Duodenal mucosa (tissue), 2 donors: ENCODE results near the gene ATP9A.
"Not testable (repeated sequence)": the region's sequence is repeated elsewhere in the genome, so short reads cannot be mapped to it uniquely, and the experiment has no call there.

ENCODE experiments used
- H3K27ac ChIP-seq: one replicate; pipeline ENCODE4 v1.7.0; 2013; ENCODE audit warnings: low read depth, low read length
- H3K27me3 ChIP-seq, 2 donors: one replicate each; pipeline ENCODE4 v1.7.0; 2013; ENCODE audit warnings: low read length in 2 of 2, control low read depth in 1 of 2; ENCODE audit not compliant: insufficient read depth in 2 of 2, control insufficient read depth in 1 of 2
- H3K36me3 ChIP-seq, 2 donors: one replicate each; pipeline ENCODE4 v1.7.0; 2013; ENCODE audit warnings: low read length in 2 of 2, control low read depth in 1 of 2; ENCODE audit not compliant: insufficient read depth in 2 of 2, control insufficient read depth in 1 of 2
- H3K4me1 ChIP-seq, 2 donors: one replicate each; pipeline ENCODE4 v1.7.0; 2013; ENCODE audit warnings: low read length in 2 of 2, control low read depth in 1 of 2; ENCODE audit not compliant: insufficient read depth in 2 of 2, control insufficient read depth in 1 of 2
- H3K4me3 ChIP-seq, 2 donors: one replicate each; pipeline ENCODE4 v1.7.0; 2013; ENCODE audit warnings: low read length in 2 of 2, low read depth in 1 of 2
- H3K9ac ChIP-seq, 2 donors: one replicate each; pipeline ENCODE4 v1.7.0; 2013; ENCODE audit warnings: low read length in 2 of 2, low read depth in 1 of 2
- H3K9me3 ChIP-seq, 2 donors: one replicate each; pipeline ENCODE4 v1.7.0; 2013; ENCODE audit warnings: low read length in 2 of 2, control low read depth in 1 of 2; ENCODE audit not compliant: control insufficient read depth in 1 of 2

The ATP9A gene

DNA sequence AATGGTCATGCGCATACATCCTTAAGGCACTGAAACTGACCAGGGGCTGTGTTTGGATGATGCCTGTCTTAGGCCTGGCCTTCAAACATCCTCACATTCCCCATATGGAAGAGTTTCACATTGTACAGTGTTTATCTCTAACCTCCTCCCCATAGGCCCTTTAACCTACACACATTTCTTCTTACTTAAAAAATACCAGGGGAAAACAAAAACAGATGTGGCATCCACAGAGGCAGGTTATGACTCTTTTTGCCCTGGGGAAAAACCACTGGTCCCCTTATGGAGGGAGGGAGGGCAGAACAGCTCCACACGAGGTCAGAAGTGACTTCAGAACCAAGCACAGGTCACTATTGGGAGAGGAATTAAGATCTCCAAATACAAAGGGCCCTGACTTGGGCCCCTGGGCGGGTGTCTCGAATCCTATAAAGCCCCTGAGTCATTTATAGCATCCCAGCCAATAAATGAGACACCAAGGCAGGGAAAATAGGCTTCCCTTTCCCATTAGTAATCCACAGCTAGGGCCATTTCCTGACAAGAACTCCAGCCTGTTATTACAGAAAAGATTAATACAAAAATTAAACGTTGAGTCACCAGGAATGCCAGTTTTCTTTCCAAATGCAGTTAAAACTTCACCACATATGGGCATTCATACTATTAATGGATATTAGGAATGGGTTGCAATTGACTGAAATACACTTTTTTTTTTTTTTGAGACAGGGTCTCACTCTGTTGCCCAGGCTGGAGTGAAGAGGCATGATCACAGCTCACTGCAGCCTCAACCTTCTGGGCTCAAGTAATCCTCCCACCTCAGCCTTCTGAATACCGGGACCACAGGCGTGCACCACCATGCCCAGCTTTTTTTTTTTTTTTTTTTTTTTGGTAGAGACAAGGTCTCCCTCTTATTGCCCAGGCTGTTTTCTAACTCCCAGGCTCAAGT, 107.2 kb downstream of the ATP9A start:
- no peak overlapping the region for H3K9ac ChIP-seq
- no peak overlapping the region for H3K4me3 ChIP-seq
- H3K4me1 ChIP-seq = no peaks in the 10 kb centered on the region
- peaks cover 3 to 8% of the 10 kb centered on the region in 2 donors for H3K36me3 ChIP-seq
- H3K27me3 ChIP-seq = no peaks in the 10 kb centered on the region
- no peak overlapping the region for H3K27ac ChIP-seq
- H3K9me3 ChIP-seq = no peaks in the 10 kb centered on the region

DNA sequence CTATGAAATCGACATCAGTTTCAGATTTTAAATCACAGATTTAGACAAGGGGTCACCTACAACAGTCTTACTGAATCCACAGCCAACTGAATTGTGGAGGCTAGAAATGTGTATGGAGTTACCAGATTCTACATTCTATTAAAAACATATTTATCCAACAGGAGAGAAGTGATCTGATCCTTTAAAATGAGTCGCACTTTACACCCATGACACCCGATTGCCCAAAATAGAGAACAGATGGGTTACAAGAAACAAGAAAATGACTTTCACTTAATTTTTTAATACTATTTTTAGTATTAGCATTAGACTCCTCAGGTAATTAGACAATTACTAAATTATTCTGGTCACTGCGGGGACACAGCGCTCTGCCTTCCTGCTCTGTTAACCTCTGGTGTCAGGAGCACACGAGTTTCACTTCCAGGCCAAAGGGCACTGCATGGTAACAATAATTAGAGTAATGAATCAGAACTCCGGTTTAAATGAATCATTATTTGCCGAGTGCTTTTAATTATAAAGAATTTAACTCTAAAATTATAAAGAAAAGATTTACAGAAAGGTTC, 108.6 kb downstream of the ATP9A start:
- no peak overlapping the region for H3K9ac ChIP-seq
- no peaks in the 10 kb centered on the region for H3K9me3 ChIP-seq
- no peaks in the 10 kb centered on the region for H3K4me1 ChIP-seq

DNA sequence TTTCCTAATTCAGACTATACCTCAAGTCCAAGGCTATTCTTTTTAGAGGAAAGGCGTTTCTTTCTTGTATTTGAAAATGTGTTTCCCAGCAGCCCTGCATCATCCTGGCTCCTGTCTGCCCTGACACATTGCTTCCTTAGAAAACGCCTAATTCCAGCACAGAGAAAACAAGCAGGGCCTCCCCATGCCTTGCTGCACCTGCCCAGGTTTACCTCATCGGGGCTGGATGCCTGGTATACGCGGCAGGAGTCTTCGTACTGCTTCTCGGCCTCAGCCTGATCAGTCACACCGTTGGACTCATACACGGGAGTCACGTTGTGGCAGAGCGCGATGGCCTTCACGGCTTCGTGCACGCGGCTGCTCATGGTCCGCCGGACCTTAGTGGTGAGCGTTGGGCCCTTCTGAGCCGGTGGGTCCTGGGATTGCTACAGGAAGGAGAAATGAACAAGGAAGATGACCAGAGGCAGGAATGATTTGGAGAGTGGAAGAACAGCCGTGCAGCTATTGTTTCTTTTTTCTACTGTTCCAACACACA, 111.4 kb downstream of the ATP9A start:
- Histone ChIP-seq H3K27me3 (no peaks in the 10 kb centered on the region), H3K9ac (no peak overlapping the region), H3K27ac (no peak overlapping the region), H3K36me3 (peaks cover 3 to 6% of the 10 kb centered on the region in 2 donors), H3K9me3 (no peaks in the 10 kb centered on the region), H3K4me3 (no peak overlapping the region), H3K4me1 (no peaks in the 10 kb centered on the region)

More for the DNA sequence above, 108.6 kb downstream of the ATP9A start:
- Histone ChIP-seq H3K27me3 (no peaks in the 10 kb centered on the region), H3K36me3 (peaks cover 3 to 8% of the 10 kb centered on the region in 2 donors), H3K4me3 (no peak overlapping the region), H3K27ac (no peak overlapping the region)

DNA sequence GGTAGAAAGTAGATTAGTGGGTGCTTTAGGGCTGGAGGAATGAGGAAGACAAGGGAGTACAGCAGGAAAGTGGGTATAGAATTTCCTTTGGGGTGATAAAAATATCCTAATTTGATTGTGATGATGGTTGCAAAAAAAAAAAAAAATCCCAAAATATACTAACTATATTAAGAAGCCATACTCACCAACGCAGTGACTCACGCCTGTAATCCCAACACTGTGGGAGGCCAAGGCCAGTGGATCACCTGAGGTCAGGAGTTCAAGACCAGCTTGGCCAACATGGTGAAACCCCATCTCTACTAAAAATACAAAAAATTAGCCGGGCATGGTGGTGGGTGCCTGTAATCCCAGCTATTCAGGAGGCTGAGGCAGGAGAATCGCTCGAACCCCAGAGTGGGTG, 112.1 kb downstream of the ATP9A start:
- not testable (repeated sequence) for H3K9me3 ChIP-seq, H3K4me3 ChIP-seq, H3K27ac ChIP-seq, H3K9ac ChIP-seq, H3K27me3 ChIP-seq, H3K36me3 ChIP-seq, H3K4me1 ChIP-seq

DNA sequence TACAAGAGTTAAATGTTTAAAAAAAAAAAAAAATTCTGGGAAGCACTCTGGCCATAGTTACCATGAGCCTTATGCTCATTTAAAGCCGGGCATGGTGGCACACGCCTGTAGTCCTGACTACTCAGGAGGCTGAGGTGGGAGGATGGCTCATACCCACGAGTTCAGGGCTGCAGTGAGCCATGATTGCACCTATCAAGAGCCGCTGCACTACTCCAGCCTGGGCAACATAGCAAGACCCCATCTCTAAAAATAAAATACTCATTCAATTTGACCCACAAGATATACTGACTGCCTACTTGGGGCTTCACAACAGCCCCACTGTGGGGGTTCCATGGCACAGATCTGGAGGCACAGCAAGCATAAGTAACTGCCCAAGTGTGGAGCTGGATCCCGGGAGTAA, 113.7 kb downstream of the ATP9A start:
- H3K9ac ChIP-seq = no peak overlapping the region

DNA sequence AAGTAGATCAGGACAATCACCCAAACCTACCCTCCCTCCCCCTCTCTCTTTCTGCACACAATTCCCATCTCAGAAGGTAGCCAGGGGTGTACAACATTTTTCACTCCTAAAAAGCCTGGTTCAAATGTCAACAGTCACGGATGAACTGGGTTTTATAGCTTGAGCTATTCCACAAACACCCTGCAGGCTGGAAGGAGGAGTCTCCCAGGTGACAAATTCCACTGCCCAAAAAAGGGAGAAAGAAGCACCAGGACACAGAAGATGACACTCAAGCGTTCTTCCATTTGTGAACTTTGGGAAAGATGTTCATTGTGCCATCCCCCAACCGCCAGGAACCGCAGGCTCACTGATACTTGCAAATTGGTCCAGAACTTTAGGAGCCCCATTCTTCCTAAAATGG, 114.1 kb downstream of the ATP9A start:
- Histone ChIP-seq H3K9ac (no peak overlapping the region), H3K4me1 (no peaks in the 10 kb centered on the region), H3K27ac (no peak overlapping the region), H3K36me3 (peaks cover 3 to 9% of the 10 kb centered on the region in 2 donors), H3K4me3 (no peak overlapping the region), H3K27me3 (no peaks in the 10 kb centered on the region), H3K9me3 (no peaks in the 10 kb centered on the region)

More for the DNA sequence above, 113.7 kb downstream of the ATP9A start:
- peaks cover 3 to 5% of the 10 kb centered on the region in 2 donors for H3K36me3 ChIP-seq
- H3K27ac ChIP-seq = no peak overlapping the region
- H3K4me1 ChIP-seq = no peaks in the 10 kb centered on the region
- H3K9me3 ChIP-seq = no peaks in the 10 kb centered on the region
- no peaks in the 10 kb centered on the region for H3K27me3 ChIP-seq
- H3K4me3 ChIP-seq = no peak overlapping the region

DNA sequence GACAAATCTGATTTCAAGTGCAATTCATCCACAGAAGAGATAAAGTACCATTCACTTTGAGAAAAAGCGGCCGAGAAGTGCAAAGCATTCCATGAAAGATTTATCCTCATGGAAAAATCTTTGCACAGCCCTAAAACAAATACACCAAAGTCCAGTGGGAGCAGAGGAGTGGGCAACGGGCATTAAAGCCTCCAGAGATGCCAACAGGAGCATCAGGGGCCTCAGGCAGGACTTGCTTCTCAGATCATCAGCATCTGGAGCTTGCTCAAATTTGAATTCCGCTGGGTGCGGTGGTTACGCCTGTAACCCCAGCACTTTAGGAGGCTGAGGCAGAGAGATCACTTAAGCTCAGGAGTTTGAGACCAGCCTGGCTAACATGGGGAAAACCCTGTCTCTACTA, 115.0 kb downstream of the ATP9A start:
- H3K27ac ChIP-seq = no peak overlapping the region
- H3K9me3 ChIP-seq = no peaks in the 10 kb centered on the region
- H3K4me3 ChIP-seq = no peak overlapping the region
- H3K36me3 ChIP-seq = peaks cover 3 to 13% of the 10 kb centered on the region in 2 donors
- H3K9ac ChIP-seq = no peak overlapping the region
- no peaks in the 10 kb centered on the region for H3K4me1 ChIP-seq
- H3K27me3 ChIP-seq = no peaks in the 10 kb centered on the region

DNA sequence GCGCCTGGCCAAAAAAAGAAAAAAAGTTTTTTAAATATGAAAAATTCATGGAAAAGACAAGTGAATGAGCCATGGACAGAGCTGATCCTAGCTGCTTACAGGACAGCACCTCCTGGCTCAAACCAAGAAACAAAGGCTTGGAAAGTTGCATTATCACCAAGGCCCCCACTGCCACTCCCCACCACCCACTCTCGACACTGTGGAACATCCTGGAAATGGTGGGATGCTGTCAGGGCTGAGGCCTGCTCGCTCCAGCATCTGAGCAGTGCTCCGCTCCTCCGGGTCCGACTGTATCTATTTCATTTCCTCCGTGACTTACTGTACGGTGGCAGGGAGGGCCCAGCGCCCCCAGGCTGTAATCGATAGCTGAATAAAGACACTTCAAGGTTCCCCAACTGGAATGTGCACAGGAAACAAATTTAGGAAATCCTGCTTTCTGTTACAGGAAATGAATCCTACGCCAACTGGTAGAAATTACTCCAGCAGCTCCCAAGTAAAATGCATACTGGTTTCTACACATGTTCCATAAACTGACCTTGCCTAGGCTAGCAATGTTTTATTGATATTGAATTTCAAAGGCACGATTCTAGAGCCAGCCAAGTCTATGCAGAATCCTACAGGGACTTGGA, 116.2 kb downstream of the ATP9A start:
- H3K27ac ChIP-seq = no peak overlapping the region
- H3K27me3 ChIP-seq = no peaks in the 10 kb centered on the region
- no peaks in the 10 kb centered on the region for H3K9me3 ChIP-seq
- H3K9ac ChIP-seq = no peak overlapping the region
- no peak overlapping the region for H3K4me3 ChIP-seq
- no peaks in the 10 kb centered on the region for H3K4me1 ChIP-seq
- H3K36me3 ChIP-seq = peaks cover 0 to 12% of the 10 kb centered on the region in 2 donors

DNA sequence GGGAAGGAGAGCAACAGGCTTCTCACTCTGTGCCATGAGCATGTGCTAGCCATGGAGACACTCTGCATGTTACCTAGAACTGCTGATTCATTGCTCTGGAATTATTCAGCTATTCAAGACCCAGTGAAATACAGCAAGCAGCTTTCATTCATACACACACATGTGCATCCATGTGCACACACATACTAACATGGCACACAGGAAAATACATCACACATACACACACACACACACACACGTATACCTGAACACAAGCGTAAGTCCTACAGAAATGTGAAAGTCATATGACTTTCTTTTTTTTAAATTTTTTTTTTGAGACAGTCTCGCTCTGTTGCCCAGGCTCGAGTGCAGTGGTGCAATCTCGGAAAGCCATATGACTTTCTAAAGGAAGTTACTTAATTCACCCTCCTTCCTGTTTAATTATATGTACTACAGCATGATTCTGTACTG, 117.5 kb downstream of the ATP9A start:
- no peak overlapping the region for H3K4me3 ChIP-seq

DNA sequence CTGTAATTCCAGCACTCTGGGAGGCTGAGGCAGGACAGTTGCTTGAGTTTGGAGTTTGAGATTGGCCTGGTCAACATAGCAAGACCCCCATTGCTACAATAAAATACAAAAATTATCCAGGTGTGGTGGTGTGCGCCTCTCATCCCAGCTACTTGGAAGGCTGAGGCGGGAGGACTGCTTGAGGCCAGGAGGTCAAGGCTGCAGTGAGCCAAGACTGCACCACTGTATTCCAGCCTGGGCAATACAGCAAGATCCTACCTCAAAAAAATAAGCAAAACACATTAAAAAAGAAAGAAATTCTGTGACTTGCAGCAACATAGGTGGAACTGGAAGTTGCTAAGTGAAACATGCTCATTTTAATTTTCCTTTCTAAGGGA, 119.6 kb downstream of the ATP9A start:
- H3K9me3 ChIP-seq = no peaks in the 10 kb centered on the region
- peaks cover 0 to 12% of the 10 kb centered on the region in 2 donors for H3K36me3 ChIP-seq
- H3K27ac ChIP-seq = no peak overlapping the region
- H3K9ac ChIP-seq = no peak overlapping the region
- H3K27me3 ChIP-seq = no peaks in the 10 kb centered on the region
- H3K4me1 ChIP-seq = no peaks in the 10 kb centered on the region
- no peak overlapping the region for H3K4me3 ChIP-seq

More for the DNA sequence above, 117.5 kb downstream of the ATP9A start:
- no peak overlapping the region for H3K27ac ChIP-seq
- H3K27me3 ChIP-seq = no peaks in the 10 kb centered on the region
- H3K9ac ChIP-seq = no peak overlapping the region
- peaks cover 0 to 12% of the 10 kb centered on the region in 2 donors for H3K36me3 ChIP-seq
- H3K4me1 ChIP-seq = no peaks in the 10 kb centered on the region
- H3K9me3 ChIP-seq = no peaks in the 10 kb centered on the region
